HG03460 (cell line): ENCODE results near the gene AFF4.
"Not testable (repeated sequence)": the region's sequence is repeated elsewhere in the genome, so short reads cannot be mapped to it uniquely, and the experiment has no call there.

ENCODE experiments used
- ATAC-seq: cut with Tn5 transposase; IDR thresholded peaks from one replicate; pipeline ENCODE4 v1.9.1; 2021; ENCODE audit not compliant: unreplicated experiment

AFF4 gene, protein sequence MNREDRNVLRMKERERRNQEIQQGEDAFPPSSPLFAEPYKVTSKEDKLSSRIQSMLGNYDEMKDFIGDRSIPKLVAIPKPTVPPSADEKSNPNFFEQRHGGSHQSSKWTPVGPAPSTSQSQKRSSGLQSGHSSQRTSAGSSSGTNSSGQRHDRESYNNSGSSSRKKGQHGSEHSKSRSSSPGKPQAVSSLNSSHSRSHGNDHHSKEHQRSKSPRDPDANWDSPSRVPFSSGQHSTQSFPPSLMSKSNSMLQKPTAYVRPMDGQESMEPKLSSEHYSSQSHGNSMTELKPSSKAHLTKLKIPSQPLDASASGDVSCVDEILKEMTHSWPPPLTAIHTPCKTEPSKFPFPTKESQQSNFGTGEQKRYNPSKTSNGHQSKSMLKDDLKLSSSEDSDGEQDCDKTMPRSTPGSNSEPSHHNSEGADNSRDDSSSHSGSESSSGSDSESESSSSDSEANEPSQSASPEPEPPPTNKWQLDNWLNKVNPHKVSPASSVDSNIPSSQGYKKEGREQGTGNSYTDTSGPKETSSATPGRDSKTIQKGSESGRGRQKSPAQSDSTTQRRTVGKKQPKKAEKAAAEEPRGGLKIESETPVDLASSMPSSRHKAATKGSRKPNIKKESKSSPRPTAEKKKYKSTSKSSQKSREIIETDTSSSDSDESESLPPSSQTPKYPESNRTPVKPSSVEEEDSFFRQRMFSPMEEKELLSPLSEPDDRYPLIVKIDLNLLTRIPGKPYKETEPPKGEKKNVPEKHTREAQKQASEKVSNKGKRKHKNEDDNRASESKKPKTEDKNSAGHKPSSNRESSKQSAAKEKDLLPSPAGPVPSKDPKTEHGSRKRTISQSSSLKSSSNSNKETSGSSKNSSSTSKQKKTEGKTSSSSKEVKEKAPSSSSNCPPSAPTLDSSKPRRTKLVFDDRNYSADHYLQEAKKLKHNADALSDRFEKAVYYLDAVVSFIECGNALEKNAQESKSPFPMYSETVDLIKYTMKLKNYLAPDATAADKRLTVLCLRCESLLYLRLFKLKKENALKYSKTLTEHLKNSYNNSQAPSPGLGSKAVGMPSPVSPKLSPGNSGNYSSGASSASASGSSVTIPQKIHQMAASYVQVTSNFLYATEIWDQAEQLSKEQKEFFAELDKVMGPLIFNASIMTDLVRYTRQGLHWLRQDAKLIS

DNA sequence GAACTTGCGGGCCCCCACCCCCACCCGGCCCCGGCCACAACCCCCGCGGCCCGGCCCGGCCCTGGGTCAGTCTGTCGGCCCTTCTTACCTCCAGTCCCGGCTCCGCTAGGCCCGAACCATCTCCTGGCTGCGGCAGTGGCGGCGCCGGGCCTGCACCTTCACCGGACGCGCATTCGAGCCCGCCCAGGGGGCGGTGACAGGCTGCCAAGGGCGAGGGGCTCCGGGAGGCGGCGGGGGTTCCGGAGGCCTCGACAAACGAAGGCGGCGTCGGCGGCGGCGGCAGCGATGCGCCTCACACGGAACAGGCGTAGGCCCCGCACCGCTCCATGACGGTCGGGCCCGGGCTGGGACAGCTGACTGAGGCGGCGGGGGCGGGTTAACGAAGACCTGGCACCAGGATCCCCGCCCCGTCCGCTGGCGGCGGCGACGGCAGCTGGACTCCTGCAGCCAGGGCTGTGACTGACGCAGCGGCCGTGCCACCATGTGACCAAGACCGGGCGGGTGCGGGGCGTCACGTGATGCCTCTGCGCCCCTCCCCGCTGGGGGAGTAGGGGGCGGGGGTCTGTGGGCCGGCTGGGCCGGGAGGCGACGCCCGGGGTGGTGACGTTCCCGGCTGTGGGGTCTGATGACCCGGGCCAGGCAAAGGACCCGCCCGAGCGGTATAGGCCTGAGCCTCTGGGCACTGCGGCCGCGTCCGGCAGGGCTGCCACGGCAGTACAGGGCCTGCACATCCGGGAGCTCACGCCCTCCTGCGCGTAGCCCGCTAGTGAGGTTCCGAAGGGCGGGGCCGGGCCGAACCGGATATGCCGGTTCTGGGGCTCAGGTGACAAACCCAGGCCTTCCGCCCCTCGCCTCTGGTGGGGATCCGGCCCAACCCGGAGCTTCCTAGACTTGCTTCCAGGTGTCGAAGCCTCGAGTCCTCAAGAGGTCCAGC lies at the start of gene AFF4:
Gene AFF4 (minus strand): TSS at position 464 of the 934 bp plus-strand sequence. CDS start 26,445 bp downstream, outside the sequence.
- peak; percentile 93 for ATAC-seq

DNA sequence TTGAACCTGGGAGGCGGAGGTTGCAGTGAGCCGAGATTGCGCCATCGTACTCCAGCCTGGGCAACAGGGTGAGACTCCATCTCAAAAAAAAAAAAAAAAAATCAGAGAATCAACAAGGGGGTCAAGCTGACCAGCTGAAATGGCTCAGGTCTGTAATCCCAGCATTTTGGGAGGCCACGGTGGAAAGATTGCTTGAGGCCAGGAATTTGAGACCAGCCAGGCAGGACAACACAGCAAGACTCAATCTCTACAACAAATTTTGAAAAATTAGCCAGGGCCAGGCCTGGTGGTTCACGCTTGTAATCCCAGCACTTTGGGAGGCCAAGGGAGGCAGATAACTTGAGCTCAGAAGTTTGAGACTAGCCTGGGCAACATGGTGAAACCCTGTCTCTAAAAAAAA lies 45.0 kb upstream of the AFF4 start:
- ATAC-seq = not testable (repeated sequence)

DNA sequence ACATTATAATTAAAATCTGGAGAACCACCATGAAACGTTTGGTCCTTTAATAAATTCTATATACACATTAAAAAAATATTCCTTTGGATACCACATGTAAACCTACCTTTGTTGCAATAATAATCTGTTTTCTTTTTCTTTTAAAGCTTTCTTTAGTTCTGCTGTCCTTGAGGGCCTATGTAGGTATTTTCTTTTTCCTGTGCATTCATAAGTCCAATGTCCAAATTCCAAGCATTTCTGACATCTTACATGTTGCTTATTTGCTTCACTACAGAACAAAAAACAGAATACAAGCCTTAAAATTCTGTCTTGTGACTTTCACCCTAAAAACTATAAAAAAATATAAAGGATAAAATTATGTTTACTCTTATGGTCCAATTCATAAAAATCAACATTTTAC lies 43.2 kb upstream of the AFF4 start:
- no peak for ATAC-seq

DNA sequence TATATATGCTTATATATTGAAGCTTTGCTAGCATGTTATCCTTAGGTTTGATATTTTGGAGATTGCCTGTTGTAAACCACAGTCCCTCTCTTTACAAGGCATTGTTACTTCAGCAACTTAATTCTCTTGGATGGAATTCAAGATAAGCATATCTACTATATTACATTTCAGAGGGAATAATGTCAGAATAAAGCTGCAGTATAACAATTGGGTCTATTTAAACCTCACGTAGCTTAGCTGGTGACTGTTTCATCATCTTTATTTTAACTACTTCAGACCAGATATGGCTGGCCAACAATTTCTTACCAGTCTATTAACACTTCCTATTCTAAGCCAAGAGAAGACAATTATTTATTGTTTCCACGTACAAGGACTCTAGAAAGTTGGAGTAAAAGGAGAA lies 35.8 kb upstream of the AFF4 start:
- ATAC-seq = no peak

DNA sequence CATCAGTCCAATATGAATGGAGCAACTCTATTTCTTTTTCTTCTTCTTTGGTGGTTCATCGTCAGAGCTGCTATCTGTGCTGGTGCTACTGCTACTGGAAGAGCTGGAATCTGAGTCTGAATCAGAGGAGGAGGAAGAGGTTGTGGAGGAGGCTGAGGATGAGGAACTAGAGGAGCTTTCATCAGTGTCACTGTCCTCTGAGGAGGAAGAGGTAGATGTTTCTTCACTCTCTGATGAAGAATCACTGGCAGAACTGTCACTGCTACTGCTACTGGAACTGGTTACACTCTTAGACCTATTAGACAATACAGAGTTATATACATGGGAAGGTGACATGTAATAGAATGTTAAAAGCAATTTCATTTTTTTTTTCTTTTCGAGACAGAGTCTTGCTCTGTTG lies 35.1 kb upstream of the AFF4 start:
- ATAC-seq = no peak

DNA sequence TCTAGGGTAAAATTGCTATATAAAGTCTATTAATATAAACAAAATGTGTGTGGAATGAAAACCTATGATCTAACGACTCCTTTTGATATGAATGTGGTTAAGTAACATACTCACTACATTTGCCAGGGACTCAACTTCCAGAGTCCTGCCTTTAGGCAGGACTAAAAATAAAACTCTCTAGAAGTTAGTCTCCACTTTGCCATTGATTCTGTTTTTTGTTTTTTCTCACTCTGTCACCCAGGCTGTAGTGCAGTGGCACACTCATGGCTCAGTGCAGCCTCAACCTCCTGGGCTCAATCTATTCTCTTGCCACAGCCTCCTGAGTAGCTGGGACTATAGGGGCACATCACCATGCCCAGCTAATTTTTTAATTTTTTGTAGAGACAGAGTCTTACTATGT lies 32.9 kb upstream of the AFF4 start:
- no peak for ATAC-seq

DNA sequence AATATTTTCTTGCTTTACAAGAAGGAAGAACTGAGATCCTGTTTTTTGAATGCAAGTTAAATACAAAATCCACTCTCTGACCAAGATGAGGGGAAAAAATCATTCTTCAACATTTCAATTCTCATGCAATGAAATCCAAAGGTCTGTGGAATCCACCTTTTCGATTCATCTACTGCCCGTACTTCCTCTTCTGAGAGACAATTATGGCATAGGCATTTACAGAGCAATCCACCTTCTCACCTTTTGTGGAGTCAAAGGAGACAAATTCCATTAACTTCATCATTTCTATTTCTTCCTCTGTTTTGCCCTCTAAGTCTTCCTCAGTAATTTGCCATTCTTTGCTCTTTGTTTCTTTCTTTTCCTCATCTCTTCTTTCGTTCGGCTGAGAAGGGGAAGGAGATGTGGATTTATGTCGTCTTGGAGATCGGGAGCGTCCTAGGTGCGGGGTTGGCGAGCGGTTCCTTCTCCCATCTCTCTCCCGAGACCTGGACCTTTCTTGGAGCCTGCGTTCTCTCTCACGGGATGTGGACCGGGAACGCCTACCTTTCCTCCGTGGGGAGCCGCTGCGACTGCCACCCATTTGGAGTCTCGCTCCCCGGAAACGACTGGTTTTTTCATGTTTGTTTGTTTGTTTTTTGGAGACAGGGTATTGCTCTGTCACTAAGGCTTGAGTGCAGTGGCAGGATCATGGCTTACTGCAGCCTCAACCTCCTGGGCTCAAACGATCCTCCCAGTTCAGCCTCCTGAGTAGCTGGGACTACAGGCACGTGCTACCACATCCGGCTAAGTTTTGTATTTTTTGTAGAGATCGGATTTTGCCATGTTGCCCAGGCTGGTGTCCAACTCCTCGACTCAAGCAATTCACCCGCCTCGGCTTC lies 24.3 kb upstream of the AFF4 start:
- no peak for ATAC-seq

DNA sequence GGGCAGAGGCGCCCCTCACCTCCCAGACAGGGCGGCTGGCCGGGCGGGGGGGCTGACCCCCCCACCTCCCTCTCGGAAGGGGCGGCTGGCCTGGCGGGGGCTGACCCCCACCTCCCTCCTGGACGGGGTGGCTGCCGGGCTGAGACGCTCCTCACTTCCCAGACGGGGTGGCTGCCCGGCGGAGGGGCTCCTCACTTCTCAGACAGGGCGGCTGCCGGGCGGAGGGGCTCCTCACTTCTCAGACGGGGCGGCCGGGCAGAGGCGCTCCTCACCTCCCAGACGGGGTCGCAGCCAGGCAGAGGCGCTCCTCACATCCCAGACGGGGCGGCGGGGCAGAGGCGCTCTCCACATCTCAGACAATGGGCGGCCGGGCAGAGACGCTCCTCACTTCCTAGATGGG lies 19.5 kb upstream of the AFF4 start:
- not testable (repeated sequence) for ATAC-seq

DNA sequence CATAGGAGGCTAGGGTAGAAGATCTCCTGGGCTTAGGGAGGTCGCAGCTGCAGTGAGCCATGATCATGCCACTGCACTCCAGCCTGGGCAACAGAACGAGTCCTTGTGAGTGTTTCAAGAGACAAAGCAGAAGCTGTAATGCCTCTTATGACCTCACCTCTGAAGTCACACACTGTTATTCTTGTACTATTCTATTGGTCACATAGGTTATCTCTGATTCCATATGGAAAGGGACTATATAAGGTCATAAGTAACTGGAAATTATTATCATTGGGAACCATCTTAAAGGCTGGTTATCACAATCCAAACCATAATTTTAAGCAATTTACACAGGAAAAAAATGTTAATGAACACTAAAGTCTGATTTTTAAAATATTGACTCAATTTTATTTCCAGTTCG lies 17.9 kb upstream of the AFF4 start:
- ATAC-seq = no peak

DNA sequence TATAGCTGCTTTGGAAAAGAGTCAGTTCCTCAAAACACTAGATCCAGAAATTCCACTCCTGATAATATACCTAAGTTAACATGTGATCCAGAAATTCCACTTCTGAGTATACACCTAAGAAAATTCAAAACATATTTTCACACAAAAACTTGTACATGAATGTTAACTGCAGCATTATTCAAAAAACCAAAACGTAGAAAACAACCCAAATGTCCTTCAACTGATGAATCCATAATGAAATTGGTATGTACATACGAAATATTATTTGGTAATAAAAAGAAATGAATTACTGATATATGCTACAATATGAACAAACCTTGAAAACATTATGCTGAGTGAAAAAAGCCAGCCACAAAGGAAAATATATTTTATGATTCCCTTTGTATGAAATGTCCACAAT lies 16.5 kb upstream of the AFF4 start:
- ATAC-seq = no peak

DNA sequence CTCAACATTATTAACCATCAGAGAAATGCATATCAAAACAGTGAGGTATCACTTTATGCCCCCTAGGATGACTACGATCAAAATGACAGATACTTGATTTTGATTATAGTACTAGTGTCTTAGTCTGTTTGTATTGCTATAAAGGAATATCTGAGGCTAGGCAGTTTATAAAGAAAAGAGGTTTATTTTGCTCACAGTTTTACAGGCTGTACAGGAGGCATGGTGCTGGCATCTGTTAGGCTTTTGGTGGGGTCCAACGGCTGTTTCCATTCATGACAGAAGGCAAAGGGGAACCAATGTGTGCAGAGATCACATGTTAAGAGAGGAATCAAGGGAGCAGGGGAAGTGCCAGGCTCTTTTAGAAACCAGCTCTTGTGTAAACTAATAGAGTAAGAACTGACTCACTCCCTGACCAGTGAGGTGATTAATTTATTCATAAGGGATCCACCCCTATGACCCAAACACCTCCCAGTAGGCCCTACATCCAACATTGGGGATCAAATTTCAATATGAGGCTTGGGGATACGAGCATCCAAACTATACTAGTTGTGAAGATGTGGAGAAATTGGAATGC lies 16.0 kb upstream of the AFF4 start:
- ATAC-seq = no peak

DNA sequence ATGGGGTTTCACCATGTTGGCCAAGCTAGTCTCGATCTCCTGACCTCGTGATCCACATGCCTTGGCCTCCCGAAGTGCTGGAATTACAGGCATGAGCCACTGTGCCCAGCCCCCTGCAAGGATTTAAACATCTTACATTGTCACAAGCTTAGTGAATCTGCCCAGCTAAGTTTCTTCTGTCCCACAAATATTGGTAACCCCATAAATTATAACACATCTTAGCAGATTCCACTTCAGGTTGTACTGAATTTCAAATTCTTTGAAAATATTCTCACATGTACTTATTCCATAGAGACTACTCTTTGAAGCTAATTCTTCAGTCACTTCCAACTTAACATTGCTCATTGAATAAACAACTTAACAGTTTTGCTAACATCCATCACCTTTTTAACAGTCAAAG lies 13.4 kb upstream of the AFF4 start:
- no peak for ATAC-seq

DNA sequence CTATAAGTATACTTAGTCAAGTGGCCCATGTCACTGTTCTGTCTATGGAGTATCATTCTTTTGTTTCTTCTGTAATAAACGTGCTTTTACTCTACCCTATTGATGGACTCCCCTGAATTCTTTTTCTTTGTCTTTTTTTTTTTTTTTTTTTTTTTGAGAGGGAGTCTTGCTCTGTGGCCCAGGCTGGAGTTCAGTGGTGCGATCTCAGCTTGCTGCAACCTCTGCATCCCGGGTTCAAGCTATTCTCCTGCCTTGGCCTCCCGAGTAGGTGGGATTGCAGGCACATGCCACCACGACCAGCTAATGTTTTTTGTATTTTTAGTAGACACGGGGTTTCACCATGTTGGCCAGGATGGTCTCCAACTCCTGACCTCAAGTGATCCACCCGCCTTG lies 9.0 kb upstream of the AFF4 start:
- ATAC-seq = not testable (repeated sequence)

DNA sequence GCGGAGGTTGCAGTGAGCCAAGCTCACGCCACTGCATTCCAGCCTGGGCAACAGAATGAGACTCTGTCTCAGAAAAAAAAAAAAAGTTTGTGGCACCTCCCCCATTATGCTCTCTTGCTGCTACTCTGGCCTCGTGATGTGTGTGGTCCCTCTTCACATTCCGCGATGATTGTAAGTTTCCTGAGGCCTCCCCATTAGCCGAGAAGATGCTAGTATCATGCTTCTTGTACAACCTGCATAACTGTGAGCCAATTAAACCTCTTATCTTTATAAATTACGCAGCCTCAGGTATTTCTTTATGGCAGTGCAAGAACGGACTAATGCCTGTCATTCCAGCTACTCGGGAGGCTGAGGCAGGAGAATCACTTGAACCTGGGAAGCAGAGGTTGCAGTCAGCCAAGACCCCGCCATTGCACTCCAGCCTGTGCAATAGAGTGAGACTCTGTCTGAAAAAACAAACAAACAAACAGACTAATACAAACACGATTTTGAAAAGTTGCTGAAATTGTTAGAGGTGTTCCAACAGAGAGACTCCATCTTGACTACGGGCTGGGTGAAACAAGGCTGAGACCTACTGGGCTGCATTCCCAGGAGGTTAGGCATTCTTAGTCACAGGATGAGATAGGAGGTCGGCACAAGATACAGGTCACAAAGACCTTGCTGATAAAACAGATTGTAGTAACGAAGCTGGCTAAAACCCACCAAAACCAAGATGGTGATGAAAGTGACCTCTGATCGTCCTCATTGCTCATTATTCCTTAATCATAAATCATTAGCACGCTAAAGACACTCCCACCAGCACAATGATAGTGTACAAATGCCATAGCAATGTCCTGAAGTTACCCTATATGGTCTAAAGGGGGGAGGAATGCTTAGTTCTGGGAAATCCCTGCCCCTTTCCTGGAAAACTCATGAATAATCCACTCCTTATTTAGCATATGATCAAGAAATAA lies 8.3 kb upstream of the AFF4 start:
- ATAC-seq = no peak

DNA sequence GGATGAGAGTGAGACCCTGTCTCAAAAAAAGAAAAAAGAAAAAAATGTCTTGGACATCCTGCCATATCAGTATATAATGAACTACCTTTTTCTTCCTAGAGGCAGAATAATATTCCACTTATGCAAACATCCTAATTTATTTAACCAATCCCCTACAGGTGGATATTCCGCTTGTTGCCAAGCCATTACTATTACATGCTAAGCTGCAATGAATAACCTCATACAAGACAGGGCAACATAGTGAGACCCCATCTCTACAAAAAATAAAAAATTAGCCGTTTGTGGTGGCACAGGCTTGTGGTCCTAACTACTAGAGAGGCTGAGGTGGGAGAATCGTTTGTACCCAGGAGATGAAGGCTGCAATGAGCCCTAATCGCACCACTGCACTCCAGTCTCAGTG lies 1.7 kb upstream of the AFF4 start:
- no peak for ATAC-seq

DNA sequence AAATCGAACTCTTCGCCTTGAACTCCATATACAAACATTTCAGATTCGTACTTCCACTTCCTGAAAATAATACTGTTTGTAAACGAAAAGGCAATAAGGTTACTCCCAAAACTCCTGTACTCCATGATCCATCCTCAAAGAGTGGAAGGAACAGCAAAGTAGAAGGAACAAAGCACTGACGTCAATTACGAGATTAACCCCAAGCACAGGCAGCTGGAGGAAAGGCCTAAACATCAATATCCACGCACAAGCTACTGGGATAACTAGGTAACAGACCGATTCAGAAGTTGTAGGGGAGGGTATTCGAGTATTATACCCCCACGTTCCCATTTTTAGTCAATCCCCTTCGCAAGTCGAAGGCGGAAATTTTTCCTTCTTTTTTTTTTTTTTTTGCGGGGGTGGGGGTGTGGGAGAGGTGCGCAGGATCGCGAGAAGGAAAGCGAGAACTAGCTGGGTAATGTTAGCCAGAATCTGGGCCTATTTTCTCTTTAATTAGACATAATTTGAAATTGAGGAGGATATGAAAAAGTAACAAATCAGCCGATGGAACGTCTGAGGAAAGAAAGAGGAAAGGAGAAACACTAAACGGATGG lies 909 bp downstream of the AFF4 start:
- no peak for ATAC-seq

DNA sequence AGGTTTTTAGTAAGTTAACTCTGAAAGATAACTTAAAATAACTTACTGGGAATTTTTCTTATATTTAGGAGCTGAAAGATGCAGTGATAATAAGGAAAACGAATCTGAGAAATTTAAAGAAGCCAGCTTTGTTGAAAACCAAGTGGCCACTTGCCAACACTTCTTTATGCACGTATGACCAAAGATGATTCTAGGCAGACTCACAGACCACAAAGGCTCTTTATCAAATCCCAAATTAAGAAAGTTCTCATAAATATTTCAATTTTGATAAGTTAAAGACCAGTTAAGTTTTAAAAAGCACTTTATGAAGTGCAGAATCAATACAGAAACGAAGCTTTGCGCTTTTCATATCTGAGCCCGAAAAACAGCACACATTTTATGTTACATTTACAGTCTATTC lies 1.5 kb downstream of the AFF4 start:
- ATAC-seq = no peak
